GM23338 (cell line): ENCODE results near the gene GP2. TPM values are rescaled to one million over a fixed set of nuclear protein-coding genes. Genes with fewer than 3 reads are reported as not detected.

ENCODE experiments used
- ATAC-seq: fragments of 200-7000 bp; cut with Tn5 transposase; 3 replicates; pipeline ENCODE4 v1.9.1; 2020
- DNase-seq: peaks from one replicate; pipeline ENCODE4 v3.0.0-alpha.2; 2015; ENCODE audit warnings: low spot score
- H2AFZ ChIP-seq: fragments of 200-600 bp; sonication (generic); 2 replicates; pipeline ENCODE4 v1.8.0; 2016; ENCODE audit warnings: antibody characterized with exemption, mild to moderate bottlenecking, moderate library complexity
- H3F3A ChIP-seq: fragments of 200-600 bp; sonication (generic); replicated peaks from 2 replicates; pipeline ENCODE4 v1.8.0; 2017; ENCODE audit warnings: antibody characterized with exemption, mixed run types, low read depth
- H3K27ac ChIP-seq: fragments of 200-600 bp; sonication (generic); 2 replicates; pipeline ENCODE4 v1.6.1; 2016; ENCODE audit warnings: low read depth
- H3K27me3 ChIP-seq: fragments of 200-600 bp; sonication (generic); 2 replicates; pipeline ENCODE4 v1.8.0; 2016; ENCODE audit warnings: mild to moderate bottlenecking, mixed run types, moderate library complexity; ENCODE audit not compliant: insufficient read depth
- H3K36me3 ChIP-seq: fragments of 200-600 bp; sonication (generic); 2 replicates; pipeline ENCODE4 v1.8.0; 2016; ENCODE audit warnings: mild to moderate bottlenecking; ENCODE audit not compliant: insufficient read depth
- H3K4me1 ChIP-seq: fragments of 200-600 bp; sonication (generic); 2 replicates; pipeline ENCODE4 v1.8.0; 2016; ENCODE audit warnings: mild to moderate bottlenecking, moderate library complexity; ENCODE audit not compliant: insufficient read depth
- H3K4me2 ChIP-seq: fragments of 200-600 bp; sonication (generic); 2 replicates; pipeline ENCODE4 v1.7.1; 2017; ENCODE audit warnings: mixed run types
- H3K4me3 ChIP-seq: fragments of 200-600 bp; sonication (generic); 2 replicates; pipeline ENCODE4 v1.6.1; 2016; ENCODE audit warnings: mixed run types
- H3K79me2 ChIP-seq: fragments of 200-600 bp; sonication (generic); replicated peaks from 2 replicates; pipeline ENCODE4 v1.8.0; 2017; ENCODE audit warnings: mild to moderate bottlenecking; ENCODE audit not compliant: insufficient read depth
- H3K9me2 ChIP-seq: fragments of 200-600 bp; sonication (generic); 2 replicates; pipeline ENCODE4 v1.8.0; 2017; ENCODE audit not compliant: insufficient read depth
- H4K20me1 ChIP-seq: fragments of 200-600 bp; sonication (generic); replicated peaks from 2 replicates; pipeline ENCODE4 v1.8.0; 2017; ENCODE audit warnings: mild to moderate bottlenecking; ENCODE audit not compliant: insufficient read depth
- H3K27ac Mint-ChIP-seq: 2 replicates; pipeline ENCODE4 v1.8.0; 2020; ENCODE audit warnings: inconsistent platforms, mild to moderate bottlenecking, moderate library complexity, mixed read lengths
- H3K27me3 Mint-ChIP-seq: 3 replicates; pipeline ENCODE4 v1.8.0; 2022; ENCODE audit warnings: low read depth, mild to moderate bottlenecking, moderate library complexity, mixed read lengths, inconsistent platforms; ENCODE audit not compliant: insufficient read depth, poor library complexity
- H3K36me3 Mint-ChIP-seq: 3 replicates; pipeline ENCODE4 v1.8.0; 2021; ENCODE audit warnings: low read depth, mild to moderate bottlenecking, inconsistent platforms, moderate library complexity, mixed read lengths
- H3K4me1 Mint-ChIP-seq: 3 replicates; pipeline ENCODE4 v1.8.0; 2020; ENCODE audit warnings: mild to moderate bottlenecking, inconsistent platforms, mixed read lengths
- H3K4me3 Mint-ChIP-seq: 3 replicates; pipeline ENCODE4 v1.8.0; 2021; ENCODE audit warnings: moderate library complexity, mild to moderate bottlenecking, inconsistent platforms, mixed read lengths
- H3K9me3 Mint-ChIP-seq: 3 replicates; pipeline ENCODE4 v1.8.0; 2020; ENCODE audit warnings: moderate library complexity, mild to moderate bottlenecking, inconsistent platforms, mixed read lengths
- CREB1 ChIP-seq: fragments of 250-450 bp; sonication (Bioruptor Pico); IDR thresholded peaks from 2 replicates; pipeline ENCODE4 v1.5.0; 2020; ENCODE audit warnings: low read depth, mild to moderate bottlenecking, moderate library complexity
- EZH2 ChIP-seq: fragments of 200-600 bp; sonication (generic); IDR thresholded peaks from one replicate; pipeline ENCODE4 v1.8.0; 2017; ENCODE audit warnings: antibody characterized with exemption, mild to moderate bottlenecking, low read depth; ENCODE audit not compliant: unreplicated experiment
- POLR2AphosphoS5 ChIP-seq: IDR thresholded peaks from 2 replicates; pipeline ENCODE4 v1.6.1; 2016; ENCODE audit warnings: antibody characterized with exemption, low read depth
- STAT1 ChIP-seq: IDR thresholded peaks from one replicate; pipeline ENCODE4 v1.6.1; 2016; ENCODE audit warnings: antibody characterized with exemption; ENCODE audit not compliant: unreplicated experiment
- ZNF114 ChIP-seq: fragments of 250-450 bp; sonication (Bioruptor Pico); IDR thresholded peaks from 2 replicates; pipeline ENCODE4 v1.5.0; 2020; ENCODE audit warnings: mild to moderate bottlenecking, moderate library complexity
- polyA plus RNA-seq: library from polyadenylated mRNA; unstranded; fragments of >200 nt; fragmentation: Nextera tagmentation; extraction: Ambion mirVana; gene quantifications from 2 replicates; pipeline ENCODE4 v1.2.1, GENCODE V29; 2016
- total RNA-seq: library from RNA; depleted of rRNA; stranded (reverse); fragments of >200 nt; shearing (Covaris generic); gene quantifications from 2 replicates; pipeline ENCODE4 v1.2.3, GENCODE V29; 2014
- TF ChIP-seq, protein P1 (sequence below), 2 experiments: fragments of 200-600 bp in 1 of 2; sonication (generic) in 1 of 2; conservative IDR thresholded peaks; 2 replicates each; pipeline versions ENCODE4 v1.5.1 to v1.6.1; 2016 to 2017; ENCODE audit warnings: antibody characterized with exemption in 2 of 2, low read depth in 2 of 2, mild to moderate bottlenecking in 2 of 2, moderate library complexity in 1 of 2
- TF ChIP-seq, protein P2 (sequence below): IDR thresholded peaks from one replicate; pipeline ENCODE4 v1.6.1; 2018; ENCODE audit warnings: antibody characterized with exemption; ENCODE audit not compliant: unreplicated experiment

GP2 gene
- total and polyA plus RNA-seq, 2 experiments from 2014 or later = not detected

DNA sequence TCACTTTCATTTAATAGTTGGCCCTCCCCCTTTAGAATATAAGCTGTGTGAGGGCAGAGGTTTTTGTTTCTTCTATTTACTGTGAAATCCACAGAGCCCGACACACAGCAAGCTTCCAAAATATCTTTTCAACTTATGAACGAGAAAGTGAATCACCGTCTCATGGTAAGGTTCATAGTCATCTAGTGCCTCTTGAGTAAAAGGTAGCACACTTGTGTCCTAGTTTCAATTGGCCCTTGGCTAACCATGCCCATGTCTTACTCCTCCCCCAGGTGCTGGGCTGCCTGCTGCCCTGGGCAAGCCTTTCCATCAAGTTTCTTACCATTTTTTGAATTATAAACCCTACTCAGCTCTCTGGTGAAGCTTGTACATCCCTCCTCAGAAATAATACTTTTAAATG lies 12.4 kb upstream of the GP2 start:
- peaks cover 8% of the 10 kb centered on the region for H3K4me1 Mint-ChIP-seq
- H3K27ac Mint-ChIP-seq = peak overlapping the region; percentile 27; the same call in 1 of the 2 replicates
- no peak overlapping the region for H2AFZ ChIP-seq
- H3K27ac ChIP-seq = no peak overlapping the region
- ATAC-seq (no peak), DNase-seq (no peak)
- no peak overlapping the region for H3K4me3 Mint-ChIP-seq
- H3K27me3 ChIP-seq = no peaks in the 10 kb centered on the region
- no peaks in the 10 kb centered on the region for H3K9me3 Mint-ChIP-seq
- no peaks in the 10 kb centered on the region for H4K20me1 ChIP-seq
- no peak overlapping the region for H3K4me2 ChIP-seq
- H3K9me2 ChIP-seq = no peaks in the 10 kb centered on the region
- H3F3A ChIP-seq = no peaks in the 10 kb centered on the region
- H3K36me3 ChIP-seq = no peaks in the 10 kb centered on the region
- no peaks in the 10 kb centered on the region for H3K27me3 Mint-ChIP-seq
- H3K4me1 ChIP-seq = peaks cover 17% of the 10 kb centered on the region
- H3K36me3 Mint-ChIP-seq = no peaks in the 10 kb centered on the region
- H3K79me2 ChIP-seq = no peaks in the 10 kb centered on the region
- no peak for TF ChIP-seq POLR2AphosphoS5
- no peak for TF ChIP-seq EZH2
- TF ChIP-seq STAT1 = no peak
- TF ChIP-seq, protein P1, sequence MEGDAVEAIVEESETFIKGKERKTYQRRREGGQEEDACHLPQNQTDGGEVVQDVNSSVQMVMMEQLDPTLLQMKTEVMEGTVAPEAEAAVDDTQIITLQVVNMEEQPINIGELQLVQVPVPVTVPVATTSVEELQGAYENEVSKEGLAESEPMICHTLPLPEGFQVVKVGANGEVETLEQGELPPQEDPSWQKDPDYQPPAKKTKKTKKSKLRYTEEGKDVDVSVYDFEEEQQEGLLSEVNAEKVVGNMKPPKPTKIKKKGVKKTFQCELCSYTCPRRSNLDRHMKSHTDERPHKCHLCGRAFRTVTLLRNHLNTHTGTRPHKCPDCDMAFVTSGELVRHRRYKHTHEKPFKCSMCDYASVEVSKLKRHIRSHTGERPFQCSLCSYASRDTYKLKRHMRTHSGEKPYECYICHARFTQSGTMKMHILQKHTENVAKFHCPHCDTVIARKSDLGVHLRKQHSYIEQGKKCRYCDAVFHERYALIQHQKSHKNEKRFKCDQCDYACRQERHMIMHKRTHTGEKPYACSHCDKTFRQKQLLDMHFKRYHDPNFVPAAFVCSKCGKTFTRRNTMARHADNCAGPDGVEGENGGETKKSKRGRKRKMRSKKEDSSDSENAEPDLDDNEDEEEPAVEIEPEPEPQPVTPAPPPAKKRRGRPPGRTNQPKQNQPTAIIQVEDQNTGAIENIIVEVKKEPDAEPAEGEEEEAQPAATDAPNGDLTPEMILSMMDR (conservative IDR thresholded peaks at IDR 0.05; ENCODE audit: low read depth in 2 of 2) = no peak
- no peak for TF ChIP-seq ZNF114 (CRISPR knock-in tag)
- TF ChIP-seq CREB1 = no peak
- no peak overlapping the region for H3K4me3 ChIP-seq

DNA sequence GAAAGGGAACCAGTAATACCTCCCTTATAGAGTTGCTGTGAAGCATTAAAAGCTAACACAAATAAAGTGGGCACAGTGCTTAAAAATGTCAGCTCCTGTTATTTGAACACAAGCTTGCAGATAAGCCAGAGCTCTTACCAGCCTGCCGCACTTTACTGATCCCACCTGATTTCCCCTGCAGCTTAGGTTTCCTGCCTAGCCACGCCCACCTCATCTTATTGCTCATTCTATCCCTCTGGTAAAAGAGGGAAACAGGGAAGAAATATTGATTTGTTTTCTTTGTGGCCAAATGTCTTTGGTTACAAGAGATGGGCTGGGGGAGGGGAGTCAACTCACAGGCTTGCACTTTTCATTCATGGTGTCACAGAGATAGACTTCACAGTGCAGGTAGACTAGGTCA lies 9.6 kb upstream of the GP2 start:
- Histone ChIP-seq H3K4me1 (peaks cover 17% of the 10 kb centered on the region), H3K27me3 (no peaks in the 10 kb centered on the region), H3K4me3 (no peak overlapping the region), H3K36me3 (no peaks in the 10 kb centered on the region), H3F3A (no peaks in the 10 kb centered on the region), H3K4me2 (no peak overlapping the region), H2AFZ (peak overlapping the region; percentile 56; the same call in 1 of the 2 replicates), H3K9me2 (no peaks in the 10 kb centered on the region), H3K27ac (no peak overlapping the region), H4K20me1 (no peaks in the 10 kb centered on the region), H3K79me2 (no peaks in the 10 kb centered on the region)
- Mint-ChIP-seq H3K9me3 (no peaks in the 10 kb centered on the region), H3K4me3 (no peak overlapping the region), H3K27ac (no peak overlapping the region), H3K4me1 (peaks cover 8% of the 10 kb centered on the region), H3K36me3 (no peaks in the 10 kb centered on the region), H3K27me3 (peaks cover 5% of the 10 kb centered on the region)
- TF ChIP-seq EZH2 = no peak
- TF ChIP-seq, protein P2, sequence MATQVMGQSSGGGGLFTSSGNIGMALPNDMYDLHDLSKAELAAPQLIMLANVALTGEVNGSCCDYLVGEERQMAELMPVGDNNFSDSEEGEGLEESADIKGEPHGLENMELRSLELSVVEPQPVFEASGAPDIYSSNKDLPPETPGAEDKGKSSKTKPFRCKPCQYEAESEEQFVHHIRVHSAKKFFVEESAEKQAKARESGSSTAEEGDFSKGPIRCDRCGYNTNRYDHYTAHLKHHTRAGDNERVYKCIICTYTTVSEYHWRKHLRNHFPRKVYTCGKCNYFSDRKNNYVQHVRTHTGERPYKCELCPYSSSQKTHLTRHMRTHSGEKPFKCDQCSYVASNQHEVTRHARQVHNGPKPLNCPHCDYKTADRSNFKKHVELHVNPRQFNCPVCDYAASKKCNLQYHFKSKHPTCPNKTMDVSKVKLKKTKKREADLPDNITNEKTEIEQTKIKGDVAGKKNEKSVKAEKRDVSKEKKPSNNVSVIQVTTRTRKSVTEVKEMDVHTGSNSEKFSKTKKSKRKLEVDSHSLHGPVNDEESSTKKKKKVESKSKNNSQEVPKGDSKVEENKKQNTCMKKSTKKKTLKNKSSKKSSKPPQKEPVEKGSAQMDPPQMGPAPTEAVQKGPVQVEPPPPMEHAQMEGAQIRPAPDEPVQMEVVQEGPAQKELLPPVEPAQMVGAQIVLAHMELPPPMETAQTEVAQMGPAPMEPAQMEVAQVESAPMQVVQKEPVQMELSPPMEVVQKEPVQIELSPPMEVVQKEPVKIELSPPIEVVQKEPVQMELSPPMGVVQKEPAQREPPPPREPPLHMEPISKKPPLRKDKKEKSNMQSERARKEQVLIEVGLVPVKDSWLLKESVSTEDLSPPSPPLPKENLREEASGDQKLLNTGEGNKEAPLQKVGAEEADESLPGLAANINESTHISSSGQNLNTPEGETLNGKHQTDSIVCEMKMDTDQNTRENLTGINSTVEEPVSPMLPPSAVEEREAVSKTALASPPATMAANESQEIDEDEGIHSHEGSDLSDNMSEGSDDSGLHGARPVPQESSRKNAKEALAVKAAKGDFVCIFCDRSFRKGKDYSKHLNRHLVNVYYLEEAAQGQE = no peak
- ATAC-seq = peak; percentile 40; the same call in 2 of the 3 replicates
- peak; percentile 23 for DNase-seq
